Psoas muscle (tissue), 8 donors: ENCODE measurements around the gene KDM4C. TPM values are rescaled to one million over a fixed set of nuclear protein-coding genes. Genes with fewer than 3 reads are reported as not detected.
"Not testable (repeated sequence)": the region's sequence is repeated elsewhere in the genome, so short reads cannot be mapped to it uniquely, and the experiment has no call there.

Experiments used
- ATAC-seq, 4 donors: fragments of 200-7000 bp; cut with Tn5 transposase; one replicate each; pipeline ENCODE4 v1.9.1; 2020; ENCODE audit warnings: moderate library complexity in 3 of 4, mild to moderate bottlenecking in 2 of 4
- DNase-seq, 2 donors: peaks; one replicate each; pipeline ENCODE4 v3.0.0-alpha.2; 2020
- H3K27ac ChIP-seq: fragments of 200-600 bp; one replicate; pipeline ENCODE4 v1.8.0; 2022
- H3K27me3 ChIP-seq, 3 donors: fragments of 200-600 bp in 1 of 3; one replicate each; pipeline versions ENCODE4 v1.6.1 to v1.8.0; 2013 to 2022; ENCODE audit warnings: low read length in 2 of 3, mild to moderate bottlenecking in 2 of 3, moderate library complexity in 1 of 3; ENCODE audit not compliant: insufficient read depth in 3 of 3
- H3K36me3 ChIP-seq, 2 donors: fragments of 200-600 bp in 1 of 2; one replicate each; pipeline versions ENCODE4 v1.6.1 to v1.8.0; 2013 to 2022; ENCODE audit warnings: low read depth in 1 of 2, mild to moderate bottlenecking in 1 of 2, moderate library complexity in 1 of 2; ENCODE audit not compliant: insufficient read depth in 1 of 2
- H3K4me1 ChIP-seq: fragments of 200-600 bp; one replicate; pipeline ENCODE4 v1.8.0; 2022
- H3K4me3 ChIP-seq: fragments of 200-600 bp; one replicate; pipeline ENCODE4 v1.8.0; 2022; ENCODE audit warnings: mild to moderate bottlenecking
- H3K9me3 ChIP-seq: fragments of 200-600 bp; one replicate; pipeline ENCODE4 v1.8.0; 2022
- WGBS, 3 donors: extraction: QIAGEN DNeasy Blood & Tissue Kit; methylation state at CpG; one replicate each; pipeline versions ENCODE4 v1.1.6 to v1.1.7; 2013; 5-methylcytosine and 5-hydroxymethylcytosine counted together
- intact Hi-C, 2 donors: fragments of 100-400 bp; cut with DNase I; formaldehyde crosslinking; loops; one replicate each; pipeline versions ENCODE4 v1.11.0 to v1.14.2; 2022
- polyA plus RNA-seq, 3 donors: library from polyadenylated mRNA; stranded (reverse); fragments of 200-250 nt; gene quantifications; one replicate each; pipeline ENCODE4 v1.2.3, GENCODE V29; 2013
- total RNA-seq, 4 donors: library from RNA; stranded (reverse); fragmentation: NEBNext Ultra II Directional in 2 of 4; extraction: Animal tissue kit (Norgen Biotek cat#: 25700) in 2 of 4; gene quantifications; one replicate each; pipeline versions ENCODE4 v1.2.1 to v1.2.4, GENCODE V29; 2021 to 2023
- TF ChIP-seq, protein P1 (sequence below): fragments of 200-600 bp; IDR thresholded peaks from one replicate; pipeline ENCODE4 v1.8.0; 2022; ENCODE audit warnings: antibody characterized with exemption
- donor health status: healthy with polysubstance abuse.
- donor health status: DM: no; HTN: no; CAD: no; lungs with moderate emphysema.
- donor health status: Bipolar disorder and iron deficiency.
- donor health status: healthy.
- donor health status: DM: yes; HTN: yes; CAD: no.
- donor health status: DM: no; HTN: no; CAD: no.
- donor health status: DM: no; HTN: no; CAD: no.
- donor health status: DM: yes; HTN: yes; CAD: no.

The KDM4C gene
- total and polyA plus RNA-seq, 7 donors: 2.7 to 13.0 (median 10.1) TPM

- 90 to 92% (median 91%) methylated on average over 3 of the region's 3 CpGs for WGBS, 3 donors
- no peaks in the 10 kb centered on the region for H3K27me3 ChIP-seq
- intact Hi-C loops: no loop called here
These were observed 24.5 kb upstream of the KDM4C start for GRCh38 chr9:6733257-6733656.

DNA sequence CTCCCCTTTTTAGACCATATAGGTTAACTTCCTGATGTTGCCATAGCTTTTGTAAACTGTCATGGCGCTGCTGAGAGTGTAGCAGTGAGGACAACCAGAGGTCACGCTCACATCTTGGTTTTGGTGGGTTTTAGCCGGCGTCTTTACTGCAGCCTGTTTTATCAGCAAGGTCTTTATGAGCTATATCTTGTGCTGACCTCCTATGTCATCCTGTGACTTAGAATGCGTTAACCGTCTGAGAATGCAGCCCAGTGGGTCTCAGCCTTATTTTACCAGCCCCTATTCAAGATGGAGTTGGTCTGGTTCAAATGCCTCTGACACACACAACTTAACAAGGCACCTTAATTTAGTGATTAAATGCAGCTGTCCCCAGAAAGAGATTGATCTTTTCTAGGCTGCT lies 23.9 kb upstream of the KDM4C start:
- no peak overlapping the region for H3K4me3 ChIP-seq
- ATAC-seq (no peak), DNase-seq (no peak)
- H3K4me1 ChIP-seq: no peaks in the 10 kb centered on the region
- no peaks in the 10 kb centered on the region for H3K27me3 ChIP-seq
- H3K36me3 ChIP-seq: no peaks in the 10 kb centered on the region
- TF ChIP-seq, protein P1, sequence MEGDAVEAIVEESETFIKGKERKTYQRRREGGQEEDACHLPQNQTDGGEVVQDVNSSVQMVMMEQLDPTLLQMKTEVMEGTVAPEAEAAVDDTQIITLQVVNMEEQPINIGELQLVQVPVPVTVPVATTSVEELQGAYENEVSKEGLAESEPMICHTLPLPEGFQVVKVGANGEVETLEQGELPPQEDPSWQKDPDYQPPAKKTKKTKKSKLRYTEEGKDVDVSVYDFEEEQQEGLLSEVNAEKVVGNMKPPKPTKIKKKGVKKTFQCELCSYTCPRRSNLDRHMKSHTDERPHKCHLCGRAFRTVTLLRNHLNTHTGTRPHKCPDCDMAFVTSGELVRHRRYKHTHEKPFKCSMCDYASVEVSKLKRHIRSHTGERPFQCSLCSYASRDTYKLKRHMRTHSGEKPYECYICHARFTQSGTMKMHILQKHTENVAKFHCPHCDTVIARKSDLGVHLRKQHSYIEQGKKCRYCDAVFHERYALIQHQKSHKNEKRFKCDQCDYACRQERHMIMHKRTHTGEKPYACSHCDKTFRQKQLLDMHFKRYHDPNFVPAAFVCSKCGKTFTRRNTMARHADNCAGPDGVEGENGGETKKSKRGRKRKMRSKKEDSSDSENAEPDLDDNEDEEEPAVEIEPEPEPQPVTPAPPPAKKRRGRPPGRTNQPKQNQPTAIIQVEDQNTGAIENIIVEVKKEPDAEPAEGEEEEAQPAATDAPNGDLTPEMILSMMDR: no peak
- H3K27ac ChIP-seq: no peak overlapping the region
- intact Hi-C loops: no loop called here
- H3K9me3 ChIP-seq: no peaks in the 10 kb centered on the region
- 78 to 89% (median 88%) methylated on average over 6 of the region's 6 CpGs for WGBS, 3 donors

More at GRCh38 chr9:6733257-6733656, 24.5 kb upstream of the KDM4C start:
- TF ChIP-seq, protein P1: no peak
- DNase-seq: no peak
- no peaks in the 10 kb centered on the region for H3K4me1 ChIP-seq
- H3K9me3 ChIP-seq: no peaks in the 10 kb centered on the region
- no peak overlapping the region for H3K4me3 ChIP-seq
- H3K36me3 ChIP-seq: no peaks in the 10 kb centered on the region
- ATAC-seq: no peak
- no peak overlapping the region for H3K27ac ChIP-seq

GRCh38 chr9:6735422-6735821 lies 22.4 kb upstream of the KDM4C start:
- Histone ChIP-seq H3K4me1 (no peaks in the 10 kb centered on the region), H3K4me3 (no peak overlapping the region), H3K27ac (no peak overlapping the region), H3K36me3 (no peaks in the 10 kb centered on the region), H3K9me3 (no peaks in the 10 kb centered on the region), H3K27me3 (no peaks in the 10 kb centered on the region)
- no peak for ATAC-seq
- 81 to 82% (median 82%) methylated on average over 3 of the region's 3 CpGs for WGBS, 3 donors
- intact Hi-C loops: no loop called here
- TF ChIP-seq, protein P1: no peak
- DNase-seq: no peak

DNA sequence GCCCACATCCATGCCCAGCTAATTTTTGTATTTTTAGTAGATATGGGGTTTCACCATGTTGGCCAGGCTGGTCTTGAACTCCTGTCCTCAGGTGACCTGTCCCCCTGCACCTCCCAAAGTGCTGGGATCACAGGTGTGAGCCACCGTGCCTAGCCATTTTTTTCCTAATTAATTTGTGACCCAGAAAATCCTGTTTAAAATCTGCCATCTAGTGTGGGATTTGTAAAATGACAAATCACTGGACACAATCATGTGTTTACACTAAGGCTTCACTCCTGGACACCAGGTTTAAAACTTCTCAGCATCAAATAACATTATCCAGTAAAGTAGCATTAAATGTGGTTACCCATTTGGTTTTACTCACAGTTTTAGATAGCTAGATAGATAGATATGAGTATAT lies 18.6 kb upstream of the KDM4C start:
- intact Hi-C loops: no loop called here
- TF ChIP-seq, protein P1: no peak
- WGBS, 3 donors: 0 to 2% (median 0%) methylated on average over 1 of the region's 1 CpG
- DNase-seq: no peak
- no peaks in the 10 kb centered on the region for H3K4me1 ChIP-seq
- no peak for ATAC-seq
- no peaks in the 10 kb centered on the region for H3K27me3 ChIP-seq
- H3K9me3 ChIP-seq: no peaks in the 10 kb centered on the region
- H3K27ac ChIP-seq: no peak overlapping the region
- no peaks in the 10 kb centered on the region for H3K36me3 ChIP-seq
- no peak overlapping the region for H3K4me3 ChIP-seq

- WGBS, 3 donors: 96 to 98% (median 97%) methylated on average over 9 of the region's 9 CpGs
- H3K9me3 ChIP-seq, ATAC-seq, intact Hi-C loops, H3K4me3 ChIP-seq, DNase-seq, H3K27ac ChIP-seq, H3K27me3 ChIP-seq, H3K36me3 ChIP-seq, H3K4me1 ChIP-seq: not testable (repeated sequence)
These were observed 8.9 kb upstream of the KDM4C start for GRCh38 chr9:6748861-6749260.

- H3K36me3 ChIP-seq, H3K4me3 ChIP-seq, DNase-seq, ATAC-seq, H3K9me3 ChIP-seq, H3K27ac ChIP-seq, H3K27me3 ChIP-seq: not testable (repeated sequence)
- peaks cover 13% of the 10 kb centered on the region for H3K4me1 ChIP-seq
- intact Hi-C loops: loop anchor here in 1 of 2 donors (10.0 kb wide), 1 partner anchor 50 kb away; no protein-coding TSS in a partner anchor
- 89 to 93% (median 93%) methylated on average over 10 of the region's 10 CpGs for WGBS, 3 donors
These were observed 2.9 kb upstream of the KDM4C start for GRCh38 chr9:6754861-6755260.
